ENCODE data around the gene FYN.
"Not testable (repeated sequence)": the region's sequence is repeated elsewhere in the genome, so short reads cannot be mapped to it uniquely, and the experiment has no call there.

Gene FYN

GRCh38 chr6:111644893-111645430 is 228.3 kb downstream of the FYN start:
- no peak overlapping the region for H3K4me3 ChIP-seq (replicated peaks; ENCODE audit: low read depth, low read length)
- TF ChIP-seq CTCF (IDR thresholded peaks at IDR 0.05; ENCODE audit: low read depth, low read length, missing control alignments) = no peak
- DNase-seq (ENCODE audit: extremely low read depth, low read depth) = no peak

GRCh38 chr6:111642463-111643158 is 230.6 kb downstream of the FYN start:
- no peak overlapping the region for H3K4me3 ChIP-seq (replicated peaks; ENCODE audit: low read depth, low read length)
- DNase-seq (ENCODE audit: extremely low read depth, low read depth) = peak; percentile 59
- peak; percentile 66 for TF ChIP-seq CTCF (IDR thresholded peaks at IDR 0.05; ENCODE audit: low read depth, low read length, missing control alignments)

- TF ChIP-seq CTCF (IDR thresholded peaks at IDR 0.05; ENCODE audit: low read depth, low read length, missing control alignments) = no peak
Observed at GRCh38 chr6:111639266-111639665, 234.0 kb downstream of the FYN start.

GRCh38 chr6:111634981-111635380 is 238.3 kb downstream of the FYN start:
- not testable (repeated sequence) for H3K4me3 ChIP-seq (replicated peaks; ENCODE audit: low read depth, low read length); DNase-seq (ENCODE audit: extremely low read depth, low read depth)

More at GRCh38 chr6:111639266-111639665, 234.0 kb downstream of the FYN start:
- no peak overlapping the region for H3K4me3 ChIP-seq (replicated peaks; ENCODE audit: low read depth, low read length)
- DNase-seq (ENCODE audit: extremely low read depth, low read depth) = no peak

GRCh38 chr6:111633822-111634221 is 239.4 kb downstream of the FYN start:
- TF ChIP-seq CTCF (IDR thresholded peaks at IDR 0.05; ENCODE audit: low read depth, low read length, missing control alignments) = no peak
- H3K4me3 ChIP-seq (replicated peaks; ENCODE audit: low read depth, low read length) = no peak overlapping the region
- DNase-seq (ENCODE audit: extremely low read depth, low read depth) = no peak

GRCh38 chr6:111632468-111633247 is 240.6 kb downstream of the FYN start:
- no peak for TF ChIP-seq CTCF (IDR thresholded peaks at IDR 0.05; ENCODE audit: low read depth, low read length, missing control alignments)
- no peak for DNase-seq (ENCODE audit: extremely low read depth, low read depth)
- H3K4me3 ChIP-seq (replicated peaks; ENCODE audit: low read depth, low read length) = no peak overlapping the region

GRCh38 chr6:111631903-111632460 is 241.3 kb downstream of the FYN start:
- no peak for TF ChIP-seq CTCF (IDR thresholded peaks at IDR 0.05; ENCODE audit: low read depth, low read length, missing control alignments)
- no peak overlapping the region for H3K4me3 ChIP-seq (replicated peaks; ENCODE audit: low read depth, low read length)
- DNase-seq (ENCODE audit: extremely low read depth, low read depth) = no peak
